Nephron (organoid): ENCODE data around the gene FOXO3.
"Not testable (repeated sequence)": the region's sequence is repeated elsewhere in the genome, so short reads cannot be mapped to it uniquely, and the experiment has no call there.

ENCODE experiments used
- H3K27ac Mint-ChIP-seq, 3 experiments: 2 replicates each; pipeline ENCODE4 v1.8.0; 2020; ENCODE audit warnings: mixed read lengths in 3 of 3, mild to moderate bottlenecking in 2 of 3, moderate library complexity in 1 of 3
- H3K27me3 Mint-ChIP-seq: 2 replicates; pipeline ENCODE4 v1.8.0; 2021; ENCODE audit warnings: low read depth, mild to moderate bottlenecking, moderate library complexity, mixed read lengths
- H3K36me3 Mint-ChIP-seq: 2 replicates; pipeline ENCODE4 v1.8.0; 2020; ENCODE audit warnings: low read depth, mixed read lengths
- H3K4me1 Mint-ChIP-seq: 2 replicates; pipeline ENCODE4 v1.8.0; 2020; ENCODE audit warnings: mixed read lengths
- H3K4me3 Mint-ChIP-seq, 3 experiments: 2 replicates each; pipeline ENCODE4 v1.8.0; 2020; ENCODE audit warnings: mild to moderate bottlenecking in 3 of 3, mixed read lengths in 3 of 3, moderate library complexity in 2 of 3
- H3K9me3 Mint-ChIP-seq: 2 replicates; pipeline ENCODE4 v1.8.0; 2020; ENCODE audit warnings: mixed read lengths
- TF ChIP-seq, protein P1 (sequence below), 3 experiments: fragments of 200-600 bp; sonication (generic); IDR thresholded peaks; one replicate each; pipeline ENCODE4 v1.5.0; 2021; ENCODE audit warnings: antibody characterized with exemption in 3 of 3; ENCODE audit not compliant: unreplicated experiment in 3 of 3

Gene FOXO3

DNA sequence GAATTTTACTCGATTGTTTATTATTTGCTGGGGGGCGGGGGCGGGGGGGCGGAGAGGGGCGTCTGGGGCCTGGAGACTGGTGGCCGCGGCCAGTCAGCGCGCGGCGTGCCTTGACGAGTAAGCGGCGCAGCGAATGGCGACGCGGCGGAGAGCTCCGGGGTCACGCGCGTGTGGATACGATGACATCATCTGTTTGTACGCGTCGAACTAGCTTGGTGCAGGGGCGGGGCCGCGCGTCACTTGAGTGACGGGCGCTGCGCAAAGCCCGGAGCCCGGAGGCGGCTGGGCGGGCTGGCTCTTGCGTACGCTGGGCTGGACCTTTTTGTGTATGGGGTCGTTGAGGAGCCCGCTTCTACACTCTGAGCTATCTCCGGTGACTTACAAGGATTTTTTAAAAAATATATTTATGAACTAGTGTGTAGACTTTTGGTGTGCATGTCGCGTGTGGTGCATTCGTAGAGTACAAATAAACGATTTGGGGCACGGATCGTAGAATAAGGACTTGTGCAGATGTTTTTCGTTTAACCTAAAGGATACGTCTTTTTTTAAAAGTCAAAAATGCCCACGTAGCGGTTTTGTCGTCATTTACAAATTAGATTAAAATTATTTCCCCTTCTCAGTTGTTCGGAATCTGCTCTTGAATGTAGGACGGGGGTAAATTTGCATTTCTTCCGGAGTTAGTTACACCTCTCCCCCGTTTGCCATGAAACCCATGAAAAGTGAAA is 2.2 kb upstream of the FOXO3 start:
- no peaks in the 10 kb centered on the region for H3K9me3 Mint-ChIP-seq
- peaks cover 4% of the 10 kb centered on the region for H3K36me3 Mint-ChIP-seq
- TF ChIP-seq, protein P1, sequence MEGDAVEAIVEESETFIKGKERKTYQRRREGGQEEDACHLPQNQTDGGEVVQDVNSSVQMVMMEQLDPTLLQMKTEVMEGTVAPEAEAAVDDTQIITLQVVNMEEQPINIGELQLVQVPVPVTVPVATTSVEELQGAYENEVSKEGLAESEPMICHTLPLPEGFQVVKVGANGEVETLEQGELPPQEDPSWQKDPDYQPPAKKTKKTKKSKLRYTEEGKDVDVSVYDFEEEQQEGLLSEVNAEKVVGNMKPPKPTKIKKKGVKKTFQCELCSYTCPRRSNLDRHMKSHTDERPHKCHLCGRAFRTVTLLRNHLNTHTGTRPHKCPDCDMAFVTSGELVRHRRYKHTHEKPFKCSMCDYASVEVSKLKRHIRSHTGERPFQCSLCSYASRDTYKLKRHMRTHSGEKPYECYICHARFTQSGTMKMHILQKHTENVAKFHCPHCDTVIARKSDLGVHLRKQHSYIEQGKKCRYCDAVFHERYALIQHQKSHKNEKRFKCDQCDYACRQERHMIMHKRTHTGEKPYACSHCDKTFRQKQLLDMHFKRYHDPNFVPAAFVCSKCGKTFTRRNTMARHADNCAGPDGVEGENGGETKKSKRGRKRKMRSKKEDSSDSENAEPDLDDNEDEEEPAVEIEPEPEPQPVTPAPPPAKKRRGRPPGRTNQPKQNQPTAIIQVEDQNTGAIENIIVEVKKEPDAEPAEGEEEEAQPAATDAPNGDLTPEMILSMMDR (IDR thresholded peaks at IDR 0.05; ENCODE audit: unreplicated experiment in 3 of 3), result no peak
- H3K4me1 Mint-ChIP-seq, result peaks cover 26% of the 10 kb centered on the region
- H3K4me3 Mint-ChIP-seq, result peak overlapping the region; percentile 91 to 100 (median 95)
- peaks cover 5% of the 10 kb centered on the region for H3K27me3 Mint-ChIP-seq
- peak overlapping the region; percentile 91 to 99 (median 98) for H3K27ac Mint-ChIP-seq

DNA sequence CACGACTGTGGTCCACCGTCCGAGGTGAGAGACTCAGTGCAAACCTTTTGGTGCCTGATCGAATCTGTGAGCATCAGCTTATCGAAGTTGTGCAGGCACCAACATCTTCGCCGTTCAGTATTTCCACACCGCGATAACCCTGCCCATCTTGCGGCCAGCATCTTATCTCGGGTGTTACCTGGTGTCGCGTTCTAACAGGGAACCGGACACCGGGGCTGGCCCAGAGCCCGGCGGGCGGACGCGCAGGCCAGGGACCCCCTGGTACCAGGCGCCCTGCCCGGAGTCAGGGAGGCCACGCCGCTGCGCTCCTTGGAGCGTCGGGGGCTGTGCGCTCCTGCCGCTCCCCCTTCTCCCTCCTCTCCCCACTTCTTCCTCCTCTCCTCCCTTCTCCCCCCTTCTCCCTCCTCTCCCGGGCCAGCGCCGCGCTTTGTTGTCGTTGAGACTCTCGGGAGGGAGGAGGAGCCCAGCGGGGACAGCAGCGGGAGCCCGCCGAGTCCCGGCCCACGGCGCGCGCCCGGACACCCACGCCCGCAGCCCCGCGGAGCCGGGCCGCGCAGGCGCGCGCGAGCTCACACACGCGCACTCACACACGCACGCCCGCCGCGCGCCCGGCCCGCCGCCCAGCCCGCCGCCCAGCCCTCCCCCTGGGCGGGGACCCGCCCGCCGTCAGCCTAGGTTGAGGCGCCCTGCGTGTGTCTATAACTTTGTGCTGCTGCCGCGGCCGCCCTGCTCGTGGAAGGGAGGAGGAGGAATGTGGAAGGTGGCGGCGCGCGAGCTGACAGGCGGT is 1.4 kb upstream of the FOXO3 start:
- Mint-ChIP-seq H3K4me1 (peaks cover 31% of the 10 kb centered on the region), H3K27ac (peak overlapping the region; percentile 91 to 99 (median 98)), H3K9me3 (no peaks in the 10 kb centered on the region), H3K36me3 (peaks cover 8% of the 10 kb centered on the region), H3K27me3 (peaks cover 5% of the 10 kb centered on the region), H3K4me3 (peak overlapping the region; percentile 91 to 100 (median 96))
- TF ChIP-seq, protein P1 (IDR thresholded peaks at IDR 0.05; ENCODE audit: unreplicated experiment in 3 of 3), result no peak

DNA sequence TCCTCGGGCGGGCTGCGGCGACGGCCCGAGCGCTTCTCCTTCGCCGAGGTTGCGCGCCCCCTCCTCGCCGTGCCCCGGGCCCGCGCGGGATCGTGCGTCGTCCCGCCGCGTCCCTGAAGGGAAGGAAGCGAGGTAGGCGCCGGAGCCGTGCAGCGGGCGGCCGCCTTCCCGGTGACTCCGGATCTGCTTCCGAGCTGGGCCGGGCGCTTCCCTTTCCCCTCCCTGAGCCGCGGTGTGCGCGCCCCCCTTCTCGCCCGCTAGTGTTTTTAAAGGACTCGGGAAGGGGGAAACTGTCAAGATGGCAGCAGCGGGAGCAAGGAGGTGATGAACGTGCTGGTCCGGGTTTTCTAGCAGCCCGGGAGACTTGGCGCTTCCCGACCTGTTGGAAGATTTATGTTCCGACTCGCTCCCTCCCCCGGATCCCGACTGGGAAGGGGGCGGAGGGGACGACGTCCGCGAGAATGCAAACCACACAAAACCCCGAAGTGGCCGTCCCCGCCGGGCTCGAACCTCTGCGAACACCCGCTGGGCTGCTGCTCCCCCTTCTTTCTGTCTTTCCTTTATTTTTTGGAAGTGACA is 744 bp upstream of the FOXO3 start:
- peaks cover 8% of the 10 kb centered on the region for H3K36me3 Mint-ChIP-seq
- H3K27me3 Mint-ChIP-seq, result peaks cover 5% of the 10 kb centered on the region
- H3K27ac Mint-ChIP-seq, result peak overlapping the region; percentile 91 to 99 (median 98)
- peak overlapping the region; percentile 91 to 100 (median 96) for H3K4me3 Mint-ChIP-seq
- no peaks in the 10 kb centered on the region for H3K9me3 Mint-ChIP-seq
- peaks cover 37% of the 10 kb centered on the region for H3K4me1 Mint-ChIP-seq
- TF ChIP-seq, protein P1 (IDR thresholded peaks at IDR 0.05; ENCODE audit: unreplicated experiment in 3 of 3), result no peak

DNA sequence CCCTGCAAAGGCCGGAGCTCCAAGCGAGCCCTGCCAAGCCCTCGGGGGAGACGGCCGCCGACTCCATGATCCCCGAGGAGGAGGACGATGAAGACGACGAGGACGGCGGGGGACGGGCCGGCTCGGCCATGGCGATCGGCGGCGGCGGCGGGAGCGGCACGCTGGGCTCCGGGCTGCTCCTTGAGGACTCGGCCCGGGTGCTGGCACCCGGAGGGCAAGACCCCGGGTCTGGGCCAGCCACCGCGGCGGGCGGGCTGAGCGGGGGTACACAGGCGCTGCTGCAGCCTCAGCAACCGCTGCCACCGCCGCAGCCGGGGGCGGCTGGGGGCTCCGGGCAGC is 561 bp downstream of the FOXO3 start:
- not testable (repeated sequence) for H3K27me3 Mint-ChIP-seq, H3K27ac Mint-ChIP-seq, H3K36me3 Mint-ChIP-seq, H3K9me3 Mint-ChIP-seq
- peak overlapping the region; percentile 94 to 98 (median 94) for H3K4me3 Mint-ChIP-seq
- H3K4me1 Mint-ChIP-seq, result peaks cover 50% of the 10 kb centered on the region

DNA sequence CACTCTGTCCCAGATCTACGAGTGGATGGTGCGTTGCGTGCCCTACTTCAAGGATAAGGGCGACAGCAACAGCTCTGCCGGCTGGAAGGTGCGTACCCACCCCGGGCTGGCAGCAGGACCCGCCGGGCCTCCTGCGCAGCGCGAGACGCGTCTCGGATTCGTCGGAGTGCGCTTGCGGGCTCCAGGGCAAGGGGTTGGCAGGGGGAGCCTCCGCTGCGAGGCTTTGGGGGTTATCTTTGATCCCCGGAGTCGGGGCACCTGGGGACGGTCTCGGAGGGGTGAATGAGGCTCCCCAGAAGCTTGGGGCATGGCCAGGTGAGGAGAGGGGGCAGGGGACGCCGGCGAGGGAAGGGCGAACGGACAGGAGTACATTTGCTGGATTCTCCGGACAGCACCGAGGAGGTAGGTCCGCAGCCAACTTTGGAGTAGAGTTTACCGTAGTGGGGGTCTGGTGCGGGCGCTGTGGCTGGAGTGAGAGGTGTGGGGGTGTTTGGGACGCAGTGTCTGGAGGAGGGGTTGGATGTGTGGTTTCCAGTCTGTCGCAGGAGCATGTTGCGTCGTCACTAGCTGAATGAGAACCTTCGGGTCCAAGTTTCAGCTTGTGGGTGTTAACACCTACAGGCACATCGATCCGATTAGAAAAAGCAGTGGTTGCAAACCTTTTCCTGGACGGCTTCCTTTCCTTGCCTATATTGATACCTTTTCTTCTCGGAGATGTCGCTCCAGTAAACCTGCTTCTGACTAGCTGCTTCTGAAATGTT is 1.2 kb downstream of the FOXO3 start:
- H3K4me1 Mint-ChIP-seq, result peaks cover 49% of the 10 kb centered on the region
- TF ChIP-seq, protein P1 (IDR thresholded peaks at IDR 0.05; ENCODE audit: unreplicated experiment in 3 of 3), result no peak
- H3K9me3 Mint-ChIP-seq, result no peaks in the 10 kb centered on the region
- peak overlapping the region; percentile 94 to 98 (median 94) for H3K4me3 Mint-ChIP-seq
- H3K27me3 Mint-ChIP-seq, result peaks cover 4% of the 10 kb centered on the region
- peak overlapping the region; percentile 37 to 94 (median 90) for H3K27ac Mint-ChIP-seq
- peaks cover 13% of the 10 kb centered on the region for H3K36me3 Mint-ChIP-seq
